T-helper 1 cell (primary cell): ENCODE measurements around the gene HOXB4.
"Not testable (repeated sequence)": the region's sequence is repeated elsewhere in the genome, so short reads cannot be mapped to it uniquely, and the experiment has no call there.

Experiments used
- DNase-seq, 5 donors: peaks; one replicate each; pipeline ENCODE4 v3.0.0-alpha.2; 2012 to 2020

HOXB4 gene

GRCh38 chr17:48546137-48546923 lies 31.8 kb downstream of the HOXB4 start:
- no peak for DNase-seq

GRCh38 chr17:48545539-48545938 lies 32.6 kb downstream of the HOXB4 start:
- DNase-seq = no peak

GRCh38 chr17:48545022-48545375 lies 33.2 kb downstream of the HOXB4 start, which contains the start of gene HOXB2:
HOXB2 (minus strand) TSS chr17:48545109; CDS start chr17:48544911, 198 bp downstream.
- no peak for DNase-seq

GRCh38 chr17:48544349-48545021 lies 33.7 kb downstream of the HOXB4 start:
- DNase-seq = peak in 4 of 5 donors; percentile 18 to 39 (median 28)

- DNase-seq = no peak
Observed at GRCh38 chr17:48543854-48544348, 34.2 kb downstream of the HOXB4 start.

GRCh38 chr17:48543107-48543853 lies 34.9 kb downstream of the HOXB4 start:
- DNase-seq = peak; percentile 22 to 65 (median 43)

GRCh38 chr17:48542698-48543106 lies 35.4 kb downstream of the HOXB4 start:
- DNase-seq = no peak

- DNase-seq = peak in 1 of 5 donors; percentile 26
Observed at GRCh38 chr17:48542114-48542656, 36.0 kb downstream of the HOXB4 start.

- peak in 2 of 5 donors; percentile 31 to 45 for DNase-seq
Observed at GRCh38 chr17:48541577-48542113, 36.5 kb downstream of the HOXB4 start.

GRCh38 chr17:48541036-48541576 lies 37.0 kb downstream of the HOXB4 start:
- DNase-seq = no peak

GRCh38 chr17:48540213-48540612 lies 37.9 kb downstream of the HOXB4 start:
- no peak for DNase-seq

- no peak for DNase-seq
Observed at GRCh38 chr17:48539177-48539576, 39.0 kb downstream of the HOXB4 start.

GRCh38 chr17:48537316-48537715 lies 40.8 kb downstream of the HOXB4 start:
- no peak for DNase-seq

GRCh38 chr17:48535793-48536559 lies 42.2 kb downstream of the HOXB4 start:
- not testable (repeated sequence) for DNase-seq

GRCh38 chr17:48532261-48532660 lies 45.9 kb downstream of the HOXB4 start:
- DNase-seq = no peak

- no peak for DNase-seq
Observed at GRCh38 chr17:48530887-48531272, 47.3 kb downstream of the HOXB4 start, which contains the start of gene HOXB1. HOXB1 (minus strand) TSS chr17:48531011; CDS start chr17:48530904, 107 bp downstream.

- no peak for DNase-seq
Observed at GRCh38 chr17:48530208-48530886, 47.8 kb downstream of the HOXB4 start.

- no peak for DNase-seq
Observed at GRCh38 chr17:48529683-48530009, 48.5 kb downstream of the HOXB4 start.

GRCh38 chr17:48528936-48529682 lies 49.0 kb downstream of the HOXB4 start:
- no peak for DNase-seq
